ENCODE measurements around the gene PHKA1.

GRCh38 chrX:72641611-72642010 is 72.5 kb downstream of the PHKA1 start:
- TF ChIP-seq TAF1 (IDR thresholded peaks at IDR 0.05; ENCODE audit: low read depth) (no peak), CEBPB (IDR thresholded peaks at IDR 0.05) (no peak), RAD21 (IDR thresholded peaks at IDR 0.05; ENCODE audit: low read depth) (no peak), REST (IDR thresholded peaks at IDR 0.05; ENCODE audit: low read depth) (no peak), TEAD4 (IDR thresholded peaks at IDR 0.05) (no peak), MAX (IDR thresholded peaks at IDR 0.05) (no peak), EP300 (IDR thresholded peaks at IDR 0.05; ENCODE audit: borderline replicate concordance) (no peak), YY1 (IDR thresholded peaks at IDR 0.05; ENCODE audit: low read depth) (no peak), EGR1 (IDR thresholded peaks at IDR 0.05) (no peak), TCF12 (IDR thresholded peaks at IDR 0.05; ENCODE audit: low read depth) (no peak), CREB1 (IDR thresholded peaks at IDR 0.05; ENCODE audit: low read depth) (no peak), FOXM1 (IDR thresholded peaks at IDR 0.05; ENCODE audit: borderline replicate concordance, low read depth) (no peak)

All from Ishikawa (cell line).